ENCODE data around the gene KIAA0825. TPM values are rescaled to one million over a fixed set of nuclear protein-coding genes. Genes with fewer than 3 reads are reported as not detected.

Gene KIAA0825
- polyA plus RNA-seq, 1 donor from 2014 or later: 5.1 TPM

DNA sequence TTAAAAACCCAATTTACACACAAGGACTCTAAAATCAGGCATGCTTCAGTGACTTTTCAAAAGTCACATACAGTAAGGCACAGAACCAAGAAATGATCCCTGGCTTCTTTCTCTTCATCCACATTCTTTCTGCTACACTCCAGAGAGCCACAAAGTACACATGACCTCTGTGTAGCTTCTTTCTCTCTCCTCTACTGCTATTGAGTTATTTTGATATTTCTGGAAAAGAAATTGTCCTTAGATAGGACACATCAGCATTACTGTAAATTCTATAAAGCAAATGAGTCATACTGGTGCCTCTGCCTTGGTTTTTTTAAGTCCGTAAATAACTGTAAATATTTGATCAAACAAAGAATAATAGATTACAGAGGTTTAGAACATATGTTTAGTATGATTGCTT, 96.3 kb downstream of the KIAA0825 start:
- no peak for TF ChIP-seq RAD21 (conservative IDR thresholded peaks at IDR 0.05)
- TF ChIP-seq, protein P1, sequence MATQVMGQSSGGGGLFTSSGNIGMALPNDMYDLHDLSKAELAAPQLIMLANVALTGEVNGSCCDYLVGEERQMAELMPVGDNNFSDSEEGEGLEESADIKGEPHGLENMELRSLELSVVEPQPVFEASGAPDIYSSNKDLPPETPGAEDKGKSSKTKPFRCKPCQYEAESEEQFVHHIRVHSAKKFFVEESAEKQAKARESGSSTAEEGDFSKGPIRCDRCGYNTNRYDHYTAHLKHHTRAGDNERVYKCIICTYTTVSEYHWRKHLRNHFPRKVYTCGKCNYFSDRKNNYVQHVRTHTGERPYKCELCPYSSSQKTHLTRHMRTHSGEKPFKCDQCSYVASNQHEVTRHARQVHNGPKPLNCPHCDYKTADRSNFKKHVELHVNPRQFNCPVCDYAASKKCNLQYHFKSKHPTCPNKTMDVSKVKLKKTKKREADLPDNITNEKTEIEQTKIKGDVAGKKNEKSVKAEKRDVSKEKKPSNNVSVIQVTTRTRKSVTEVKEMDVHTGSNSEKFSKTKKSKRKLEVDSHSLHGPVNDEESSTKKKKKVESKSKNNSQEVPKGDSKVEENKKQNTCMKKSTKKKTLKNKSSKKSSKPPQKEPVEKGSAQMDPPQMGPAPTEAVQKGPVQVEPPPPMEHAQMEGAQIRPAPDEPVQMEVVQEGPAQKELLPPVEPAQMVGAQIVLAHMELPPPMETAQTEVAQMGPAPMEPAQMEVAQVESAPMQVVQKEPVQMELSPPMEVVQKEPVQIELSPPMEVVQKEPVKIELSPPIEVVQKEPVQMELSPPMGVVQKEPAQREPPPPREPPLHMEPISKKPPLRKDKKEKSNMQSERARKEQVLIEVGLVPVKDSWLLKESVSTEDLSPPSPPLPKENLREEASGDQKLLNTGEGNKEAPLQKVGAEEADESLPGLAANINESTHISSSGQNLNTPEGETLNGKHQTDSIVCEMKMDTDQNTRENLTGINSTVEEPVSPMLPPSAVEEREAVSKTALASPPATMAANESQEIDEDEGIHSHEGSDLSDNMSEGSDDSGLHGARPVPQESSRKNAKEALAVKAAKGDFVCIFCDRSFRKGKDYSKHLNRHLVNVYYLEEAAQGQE (IDR thresholded peaks at IDR 0.05; ENCODE audit: borderline replicate concordance): no peak
- TF ChIP-seq EP300 (conservative IDR thresholded peaks at IDR 0.05; ENCODE audit: poor library complexity, severe bottlenecking): no peak
- TF ChIP-seq MXI1 (conservative IDR thresholded peaks at IDR 0.05; ENCODE audit: poor library complexity, severe bottlenecking): no peak
- TF ChIP-seq EZH2 (IDR thresholded peaks at IDR 0.05; ENCODE audit: borderline replicate concordance, insufficient read depth, low read length, poor library complexity, severe bottlenecking): no peak
- no peak for TF ChIP-seq TAF1 (IDR thresholded peaks at IDR 0.05; ENCODE audit: low read depth)
- TF ChIP-seq POLR2AphosphoS5 (IDR thresholded peaks at IDR 0.05): no peak
- TF ChIP-seq, protein P2, sequence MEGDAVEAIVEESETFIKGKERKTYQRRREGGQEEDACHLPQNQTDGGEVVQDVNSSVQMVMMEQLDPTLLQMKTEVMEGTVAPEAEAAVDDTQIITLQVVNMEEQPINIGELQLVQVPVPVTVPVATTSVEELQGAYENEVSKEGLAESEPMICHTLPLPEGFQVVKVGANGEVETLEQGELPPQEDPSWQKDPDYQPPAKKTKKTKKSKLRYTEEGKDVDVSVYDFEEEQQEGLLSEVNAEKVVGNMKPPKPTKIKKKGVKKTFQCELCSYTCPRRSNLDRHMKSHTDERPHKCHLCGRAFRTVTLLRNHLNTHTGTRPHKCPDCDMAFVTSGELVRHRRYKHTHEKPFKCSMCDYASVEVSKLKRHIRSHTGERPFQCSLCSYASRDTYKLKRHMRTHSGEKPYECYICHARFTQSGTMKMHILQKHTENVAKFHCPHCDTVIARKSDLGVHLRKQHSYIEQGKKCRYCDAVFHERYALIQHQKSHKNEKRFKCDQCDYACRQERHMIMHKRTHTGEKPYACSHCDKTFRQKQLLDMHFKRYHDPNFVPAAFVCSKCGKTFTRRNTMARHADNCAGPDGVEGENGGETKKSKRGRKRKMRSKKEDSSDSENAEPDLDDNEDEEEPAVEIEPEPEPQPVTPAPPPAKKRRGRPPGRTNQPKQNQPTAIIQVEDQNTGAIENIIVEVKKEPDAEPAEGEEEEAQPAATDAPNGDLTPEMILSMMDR (IDR thresholded peaks at IDR 0.05; ENCODE audit: poor library complexity, severe bottlenecking): no peak
- no peaks in the 10 kb centered on the region for H3K36me3 ChIP-seq (ENCODE audit: insufficient read depth, low read length)
- H2AFZ ChIP-seq (ENCODE audit: low read depth, low read length): no peak overlapping the region

DNA sequence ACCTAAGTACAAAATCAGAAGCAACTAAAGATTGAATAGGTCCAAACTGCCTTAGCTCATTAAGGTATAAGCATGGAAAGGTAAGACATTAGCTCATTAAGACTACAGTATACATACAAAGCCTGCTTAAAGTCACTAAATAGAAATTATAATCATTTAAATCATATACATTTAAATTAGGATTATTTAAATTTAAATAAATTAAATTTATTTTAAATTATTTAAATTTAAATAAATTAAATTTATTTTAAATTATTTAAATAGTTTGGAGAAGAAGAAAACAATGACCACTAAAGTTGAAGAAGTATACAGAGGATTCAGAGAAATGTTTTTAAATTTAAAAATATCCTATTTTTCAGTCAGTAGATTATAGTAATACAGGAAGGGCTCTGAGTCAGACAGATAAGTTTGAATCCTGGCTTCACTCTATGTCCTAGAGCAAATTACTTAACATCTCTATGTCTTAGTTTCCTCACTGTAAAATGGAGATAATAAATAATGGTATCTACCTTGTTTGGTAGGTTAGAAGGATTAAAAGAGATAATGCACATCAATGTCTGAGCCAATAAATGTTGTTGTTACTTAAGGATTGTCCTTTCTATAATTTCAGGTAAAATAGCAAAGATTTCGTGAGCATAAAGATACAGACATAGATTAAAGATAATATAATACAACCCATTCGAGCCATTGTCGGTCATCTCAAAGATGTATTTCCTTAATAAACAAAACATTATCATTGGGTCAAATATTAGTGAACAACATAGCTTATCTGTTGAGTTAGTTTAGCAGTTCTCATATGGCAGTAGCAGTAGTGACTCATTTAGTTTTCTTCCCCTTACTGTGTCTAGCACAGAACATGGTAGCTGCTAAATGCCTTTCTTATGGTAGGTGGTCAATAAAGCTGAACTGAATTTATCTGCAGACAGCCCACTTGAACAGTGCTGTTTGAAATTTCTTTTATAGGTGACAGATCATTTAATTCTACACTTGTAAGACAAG, 100.6 kb downstream of the KIAA0825 start:
- Histone ChIP-seq H3K9me3 (ENCODE audit: low read length) (no peaks in the 10 kb centered on the region), H3K9me2 (ENCODE audit: insufficient read depth, low read length) (no peaks in the 10 kb centered on the region), H3K4me2 (ENCODE audit: low read length) (no peak overlapping the region), H3K27me3 (ENCODE audit: insufficient read depth, low read depth, low read length) (no peaks in the 10 kb centered on the region), H3K36me3 (ENCODE audit: insufficient read depth, low read length) (no peaks in the 10 kb centered on the region), H2AFZ (ENCODE audit: low read depth, low read length) (no peak overlapping the region), H3K27ac (ENCODE audit: low read length) (no peak overlapping the region), H3K4me3 (ENCODE audit: low read length) (no peak overlapping the region), H3K9ac (ENCODE audit: low read length) (no peak overlapping the region), H4K20me1 (ENCODE audit: insufficient read depth) (no peaks in the 10 kb centered on the region), H3F3A (ENCODE audit: insufficient read depth, low read length, poor library complexity, severe bottlenecking) (no peaks in the 10 kb centered on the region), H3K79me2 (replicated peaks; ENCODE audit: insufficient read depth, low read length) (no peaks in the 10 kb centered on the region)
- TF ChIP-seq, protein P1 (IDR thresholded peaks at IDR 0.05; ENCODE audit: borderline replicate concordance): no peak
- TF ChIP-seq SMC3 (conservative IDR thresholded peaks at IDR 0.05; ENCODE audit: poor library complexity): no peak

More for the DNA sequence above, 96.3 kb downstream of the KIAA0825 start:
- Histone ChIP-seq H4K20me1 (ENCODE audit: insufficient read depth) (no peaks in the 10 kb centered on the region), H3K9ac (ENCODE audit: low read length) (no peak overlapping the region), H3K27ac (ENCODE audit: low read length) (no peak overlapping the region), H3K9me3 (ENCODE audit: low read length) (no peaks in the 10 kb centered on the region), H3K79me2 (replicated peaks; ENCODE audit: insufficient read depth, low read length) (no peaks in the 10 kb centered on the region), H3K9me2 (ENCODE audit: insufficient read depth, low read length) (no peaks in the 10 kb centered on the region), H3F3A (ENCODE audit: insufficient read depth, low read length, poor library complexity, severe bottlenecking) (no peaks in the 10 kb centered on the region), H3K27me3 (ENCODE audit: insufficient read depth, low read depth, low read length) (no peaks in the 10 kb centered on the region), H3K4me3 (ENCODE audit: low read length) (no peak overlapping the region), H3K4me2 (ENCODE audit: low read length) (no peak overlapping the region)
